SJCRH30 (cell line): ENCODE measurements around the gene RAB11FIP3. TPM values are rescaled to one million over a fixed set of nuclear protein-coding genes. Genes with fewer than 3 reads are reported as not detected.
A peak's percentile ranks its signal among the peaks of the same experiment; 100 is the strongest.

ENCODE experiments used
- DNase-seq, 2 experiments: peaks; one replicate each; pipeline ENCODE4 v3.0.0-alpha.2; 2015 to 2020
- H3K27ac ChIP-seq: fragments of 250-450 bp; sonication (Bioruptor Pico); 2 replicates; pipeline ENCODE4 v1.5.1; 2020; ENCODE audit warnings: mild to moderate bottlenecking, moderate library complexity
- H3K27me3 ChIP-seq: fragments of 250-450 bp; sonication (Bioruptor Pico); 2 replicates; pipeline ENCODE4 v1.5.1; 2020; ENCODE audit warnings: mild to moderate bottlenecking, moderate library complexity
- H3K36me3 ChIP-seq: fragments of 250-450 bp; sonication (Bioruptor Pico); 2 replicates; pipeline ENCODE4 v1.5.1; 2020; ENCODE audit warnings: mild to moderate bottlenecking, moderate library complexity
- H3K4me1 ChIP-seq: fragments of 250-450 bp; sonication (Bioruptor Pico); 2 replicates; pipeline ENCODE4 v1.5.1; 2020; ENCODE audit warnings: mild to moderate bottlenecking, moderate library complexity
- H3K4me3 ChIP-seq: fragments of 250-450 bp; sonication (Bioruptor Pico); 2 replicates; pipeline ENCODE4 v1.5.1; 2020; ENCODE audit warnings: mild to moderate bottlenecking, moderate library complexity
- H3K9me3 ChIP-seq: fragments of 250-450 bp; sonication (Bioruptor Pico); replicated peaks from 2 replicates; pipeline ENCODE4 v1.5.1; 2020; ENCODE audit warnings: mild to moderate bottlenecking, moderate library complexity
- total RNA-seq: library from RNA; depleted of rRNA; stranded (reverse); fragments of >200 nt; shearing (Covaris generic); gene quantifications from 2 replicates; pipeline ENCODE4 v1.2.3, GENCODE V29; 2014

The RAB11FIP3 gene
- total RNA-seq, 1 experiment from 2014 or later, result 30.2 TPM

- peak; percentile 88 to 90 for DNase-seq
- no peaks in the 10 kb centered on the region for H3K9me3 ChIP-seq
- peaks cover 15% of the 10 kb centered on the region for H3K4me1 ChIP-seq
- H3K4me3 ChIP-seq, result peak overlapping the region; percentile 91
- H3K27ac ChIP-seq, result peak overlapping the region; percentile 97
- no peaks in the 10 kb centered on the region for H3K36me3 ChIP-seq
- H3K27me3 ChIP-seq, result no peaks in the 10 kb centered on the region
Observed at GRCh38 chr16:526181-527014, 100.9 kb downstream of the RAB11FIP3 start.

DNA sequence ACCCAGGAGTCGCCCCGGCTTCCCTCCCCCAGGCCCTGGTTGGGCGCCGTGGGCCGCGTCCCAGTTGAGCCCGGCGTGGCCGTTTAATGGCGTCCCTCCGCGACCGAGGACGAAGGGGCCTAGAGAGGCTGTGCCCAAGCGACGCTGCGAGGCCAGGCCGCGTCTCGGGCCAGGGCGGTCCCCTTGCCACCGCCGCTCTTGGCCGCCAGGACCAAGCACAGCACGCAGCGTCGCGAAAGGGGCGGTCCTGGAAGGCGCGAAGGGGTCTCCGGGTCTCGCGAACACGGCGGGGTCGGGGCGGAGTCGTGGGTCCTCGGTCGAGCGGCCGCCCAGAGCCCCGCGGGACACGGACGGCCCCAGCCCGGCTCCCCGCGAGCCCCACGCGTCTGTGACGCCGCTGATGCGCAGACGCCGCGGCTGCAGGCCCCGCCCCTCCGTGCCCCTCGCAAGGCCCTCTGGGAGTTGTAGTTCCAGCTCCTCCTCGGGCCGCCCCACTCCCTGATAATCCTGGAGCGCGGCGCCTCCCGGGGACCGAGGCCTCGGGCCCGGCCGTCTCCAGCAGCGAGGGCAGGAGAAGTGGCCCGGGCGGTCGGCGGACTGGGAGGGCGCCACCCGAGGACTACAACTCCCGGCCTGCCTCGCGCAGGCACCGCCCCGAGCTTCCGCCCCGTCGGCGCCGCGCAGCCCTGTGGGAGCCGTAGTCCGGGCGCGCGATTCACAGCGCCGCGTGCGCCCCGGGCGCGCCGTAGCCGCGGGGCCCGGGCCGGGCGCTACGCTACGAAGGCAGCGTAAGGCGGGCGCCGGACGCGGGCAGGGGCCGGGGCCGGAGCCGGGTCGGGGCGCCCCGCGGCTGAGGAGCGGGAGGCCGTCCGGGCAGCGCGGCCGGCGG, 101.8 kb downstream of the RAB11FIP3 start, which contains the start of gene CAPN15:
Gene CAPN15 (plus strand): TSS at position 698 of the 889 bp plus-strand sequence. CDS start 19,127 bp downstream, outside the sequence.
- peak within 1 kb of the TSS; percentile 96 for H3K4me3 ChIP-seq
- H3K36me3 ChIP-seq, result no peaks in the 10 kb centered on the region
- peak within 1 kb of the TSS; percentile 97 for H3K27ac ChIP-seq
- H3K9me3 ChIP-seq, result no peaks in the 10 kb centered on the region
- peak; percentile 92 to 93 for DNase-seq
- H3K27me3 ChIP-seq, result no peaks in the 10 kb centered on the region
- peaks cover 15% of the 10 kb centered on the region for H3K4me1 ChIP-seq

- Histone ChIP-seq H3K36me3 (no peaks in the 10 kb centered on the region), H3K4me1 (peaks cover 16% of the 10 kb centered on the region), H3K27ac (peak overlapping the region; percentile 76), H3K9me3 (no peaks in the 10 kb centered on the region), H3K4me3 (peak overlapping the region; percentile 96), H3K27me3 (no peaks in the 10 kb centered on the region)
- peak; percentile 43 to 53 for DNase-seq
Observed at GRCh38 chr16:528111-529011, 102.9 kb downstream of the RAB11FIP3 start.

DNA sequence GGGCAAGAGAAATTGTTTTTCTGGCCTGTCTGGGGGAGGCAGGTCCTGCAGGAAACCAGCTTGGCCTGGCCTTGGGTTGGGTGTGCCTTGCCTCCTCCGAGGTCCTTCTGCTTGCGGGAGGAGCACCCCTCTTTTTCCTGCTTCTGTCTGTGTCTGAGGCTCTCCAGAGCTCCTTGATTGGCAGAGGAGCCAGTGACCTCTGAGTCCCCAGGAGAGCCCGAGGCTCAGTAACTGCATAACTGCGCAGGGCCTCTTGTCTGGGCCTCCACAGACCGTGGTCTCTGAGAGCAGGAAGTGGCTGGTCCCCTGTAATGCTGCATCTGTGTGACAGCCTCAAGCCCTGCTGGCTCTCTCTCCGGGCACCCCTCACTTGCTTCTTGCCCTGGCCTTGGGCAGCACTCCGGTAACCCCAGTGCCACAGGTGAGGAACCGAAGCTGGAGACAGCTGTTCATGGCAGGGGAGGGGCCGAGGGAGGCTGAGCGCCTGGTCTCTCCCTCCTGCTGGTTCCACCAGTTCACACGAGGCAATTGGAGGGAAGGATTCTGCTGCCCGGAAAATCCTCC, 103.6 kb downstream of the RAB11FIP3 start:
- DNase-seq, result peak; percentile 35 to 47
- Histone ChIP-seq H3K4me1 (peaks cover 24% of the 10 kb centered on the region), H3K9me3 (no peaks in the 10 kb centered on the region), H3K36me3 (no peaks in the 10 kb centered on the region), H3K27ac (peak overlapping the region; percentile 76), H3K4me3 (peak overlapping the region; percentile 96), H3K27me3 (no peaks in the 10 kb centered on the region)

- no peak for DNase-seq
- no peaks in the 10 kb centered on the region for H3K36me3 ChIP-seq
- peaks cover 36% of the 10 kb centered on the region for H3K4me1 ChIP-seq
- peak overlapping the region; percentile 76; the same call in 1 of the 2 replicates for H3K27ac ChIP-seq
- H3K27me3 ChIP-seq, result no peaks in the 10 kb centered on the region
- no peak overlapping the region for H3K4me3 ChIP-seq
- H3K9me3 ChIP-seq, result no peaks in the 10 kb centered on the region
Observed at GRCh38 chr16:530111-530817, 104.8 kb downstream of the RAB11FIP3 start.

GRCh38 chr16:531494-532125, 106.2 kb downstream of the RAB11FIP3 start:
- Histone ChIP-seq H3K9me3 (no peaks in the 10 kb centered on the region), H3K4me1 (peaks cover 34% of the 10 kb centered on the region), H3K4me3 (no peak overlapping the region), H3K36me3 (peaks cover 6% of the 10 kb centered on the region; the same call in 1 of the 2 replicates), H3K27me3 (no peaks in the 10 kb centered on the region), H3K27ac (no peak overlapping the region)
- DNase-seq, result no peak

GRCh38 chr16:533391-534123, 108.1 kb downstream of the RAB11FIP3 start:
- Histone ChIP-seq H3K36me3 (peaks cover 22% of the 10 kb centered on the region), H3K4me1 (peaks cover 34% of the 10 kb centered on the region), H3K27me3 (no peaks in the 10 kb centered on the region), H3K27ac (no peak overlapping the region), H3K9me3 (no peaks in the 10 kb centered on the region), H3K4me3 (no peak overlapping the region)
- DNase-seq, result peak in 1 of 2 experiments; percentile 43

- Histone ChIP-seq H3K27me3 (no peaks in the 10 kb centered on the region), H3K36me3 (peaks cover 22% of the 10 kb centered on the region), H3K9me3 (no peaks in the 10 kb centered on the region), H3K27ac (no peak overlapping the region), H3K4me1 (peaks cover 31% of the 10 kb centered on the region), H3K4me3 (no peak overlapping the region)
- DNase-seq, result peak; percentile 78 to 85
Observed at GRCh38 chr16:534135-534534, 108.7 kb downstream of the RAB11FIP3 start.

DNA sequence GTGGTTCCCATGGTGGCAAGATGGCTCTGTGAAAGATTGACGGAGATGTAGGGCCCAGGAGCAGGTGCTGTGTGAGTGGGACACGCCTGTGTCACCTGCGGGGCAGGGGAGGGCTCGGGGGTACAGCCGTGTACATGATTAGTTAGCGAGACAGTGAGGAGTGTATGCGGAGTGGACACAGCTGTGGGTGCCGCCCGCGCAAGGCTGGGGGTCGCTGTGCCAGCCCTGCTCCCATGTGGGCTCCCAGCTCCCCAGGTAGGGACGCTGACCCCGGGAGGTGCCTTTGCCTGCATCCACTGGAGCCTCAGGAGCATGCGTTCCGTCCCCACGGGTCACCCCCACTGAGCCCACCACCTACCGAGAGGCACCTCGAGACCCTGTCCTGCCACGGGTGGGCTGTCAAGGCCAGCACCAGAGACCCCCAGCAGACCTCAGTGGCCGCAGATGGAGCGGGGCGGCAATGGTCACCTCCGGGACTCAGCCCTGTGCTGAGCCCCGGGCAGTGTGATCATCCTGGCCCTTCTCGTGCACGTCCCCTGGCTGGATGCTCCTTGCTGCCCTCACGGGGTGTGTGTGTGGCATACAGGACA, 109.5 kb downstream of the RAB11FIP3 start:
- no peak overlapping the region for H3K27ac ChIP-seq
- no peak overlapping the region for H3K4me3 ChIP-seq
- no peak for DNase-seq
- peaks cover 22% of the 10 kb centered on the region for H3K36me3 ChIP-seq
- peaks cover 24% of the 10 kb centered on the region for H3K4me1 ChIP-seq
- H3K27me3 ChIP-seq, result no peaks in the 10 kb centered on the region
- no peaks in the 10 kb centered on the region for H3K9me3 ChIP-seq

DNA sequence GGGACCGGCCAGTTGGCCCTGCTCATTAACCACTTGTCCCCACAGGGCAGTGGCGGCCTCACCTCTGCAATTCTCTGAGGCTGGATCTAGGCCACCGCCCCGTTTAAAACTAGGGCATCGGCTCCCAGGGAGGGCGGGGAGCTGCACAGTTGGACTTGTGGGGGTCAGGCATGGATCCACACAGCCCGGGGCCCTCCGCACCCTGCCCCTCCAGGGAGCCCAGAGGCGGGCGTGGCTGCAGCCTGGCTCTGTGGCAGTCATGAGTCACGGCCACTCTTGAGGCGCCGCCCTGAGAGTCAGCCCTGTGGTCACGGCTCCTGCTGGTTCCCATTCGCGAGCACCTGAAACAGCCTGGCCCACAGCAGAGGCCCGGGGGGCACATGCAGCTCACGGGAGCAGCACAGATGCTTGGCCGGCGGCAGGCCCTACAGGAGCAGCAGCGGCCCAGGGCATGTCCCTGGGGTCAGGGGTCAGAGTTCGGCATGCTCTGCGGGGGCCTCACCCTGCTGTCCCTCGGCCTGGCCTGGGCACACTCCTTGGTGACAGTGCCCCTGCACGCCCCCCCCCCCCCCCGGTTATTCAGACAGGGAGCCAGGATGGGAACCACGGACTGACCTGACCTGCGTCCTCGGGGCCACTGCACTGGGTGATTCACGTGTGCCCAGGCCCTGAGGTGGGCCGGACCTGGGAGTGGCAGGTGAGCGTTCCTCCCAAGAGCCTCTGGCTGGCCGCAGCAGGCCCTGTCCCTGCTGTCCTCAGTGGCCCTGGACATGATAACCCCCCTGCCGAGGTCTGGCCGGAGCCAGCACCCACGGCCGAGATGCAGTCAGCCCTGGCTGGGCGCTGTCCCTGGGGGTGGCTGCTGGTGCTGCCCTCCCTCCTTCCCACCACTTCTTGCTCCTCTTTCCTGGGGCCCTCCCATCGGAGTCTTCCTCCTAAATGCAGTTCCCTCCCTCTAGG, 110.3 kb downstream of the RAB11FIP3 start:
- Histone ChIP-seq H3K9me3 (no peaks in the 10 kb centered on the region), H3K4me1 (peaks cover 24% of the 10 kb centered on the region), H3K27me3 (no peaks in the 10 kb centered on the region), H3K27ac (no peak overlapping the region), H3K4me3 (no peak overlapping the region), H3K36me3 (peaks cover 25% of the 10 kb centered on the region)
- DNase-seq, result peak; percentile 50

DNA sequence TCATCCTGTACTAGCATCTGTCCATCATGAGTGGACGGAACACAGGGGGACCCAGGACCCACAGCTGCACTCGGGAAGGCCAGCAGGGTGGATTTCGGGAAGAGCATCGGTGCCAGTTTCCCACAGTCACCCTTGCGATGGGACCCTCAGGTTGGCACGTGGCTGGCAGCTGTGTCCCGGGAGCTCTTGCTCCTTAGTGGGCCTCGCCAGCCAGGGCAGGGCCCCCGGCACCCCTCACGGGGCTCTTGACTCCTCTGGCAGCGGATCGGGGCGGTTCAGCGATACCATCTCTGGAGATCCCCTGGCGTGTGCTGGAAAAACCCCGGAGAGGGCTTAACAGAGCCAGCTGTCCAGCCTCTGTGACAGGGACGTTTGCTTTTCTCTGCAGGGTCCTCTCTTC, 111.3 kb downstream of the RAB11FIP3 start:
- H3K27me3 ChIP-seq, result no peaks in the 10 kb centered on the region
- DNase-seq, result no peak

More for the DNA sequence above, 111.3 kb downstream of the RAB11FIP3 start:
- Histone ChIP-seq H3K4me3 (no peak overlapping the region), H3K4me1 (peaks cover 24% of the 10 kb centered on the region), H3K27ac (no peak overlapping the region), H3K9me3 (no peaks in the 10 kb centered on the region), H3K36me3 (peaks cover 25% of the 10 kb centered on the region)
